Natural killer cell (primary cell): ENCODE measurements around the gene DNAH3. TPM values are rescaled to one million over a fixed set of nuclear protein-coding genes. Genes with fewer than 3 reads are reported as not detected.

ENCODE experiments used
- ATAC-seq, 3 donors: fragments of 150-1000 bp in 2 of 3; fragments of 200-7000 bp in 1 of 3; cut with Tn5 transposase; 1 replicate in 1 of 3; 2 replicates in 2 of 3; pipeline ENCODE4 v1.10.0; 2021; ENCODE audit warnings: mild to moderate bottlenecking in 2 of 3, moderate library complexity in 2 of 3
- DNase-seq, 2 donors: peaks; one replicate each; pipeline versions ENCODE4 v3.0.0 to v3.0.0-alpha.2; 2013 to 2021; ENCODE audit warnings: mixed read lengths in 1 of 2
- H3K27ac ChIP-seq: one replicate; pipeline ENCODE4 v1.5.1; 2013; ENCODE audit warnings: mild to moderate bottlenecking, low read length
- H3K27me3 ChIP-seq: one replicate; pipeline ENCODE4 v1.6.1; 2013; ENCODE audit warnings: low read length; ENCODE audit not compliant: control insufficient read depth, insufficient read depth
- H3K36me3 ChIP-seq: one replicate; pipeline ENCODE4 v1.6.1; 2013; ENCODE audit warnings: low read length; ENCODE audit not compliant: control insufficient read depth, insufficient read depth
- H3K4me1 ChIP-seq: one replicate; pipeline ENCODE4 v1.6.1; 2013; ENCODE audit warnings: low read length; ENCODE audit not compliant: control insufficient read depth, insufficient read depth
- H3K4me3 ChIP-seq: one replicate; pipeline ENCODE4 v1.5.1; 2013; ENCODE audit warnings: low read length
- H3K9me3 ChIP-seq: one replicate; pipeline ENCODE4 v1.6.1; 2013; ENCODE audit warnings: low read length; ENCODE audit not compliant: control insufficient read depth, insufficient read depth
- H3K27ac Mint-ChIP-seq, 2 donors: one replicate each; pipeline ENCODE4 v1.8.0; 2022; ENCODE audit warnings: mild to moderate bottlenecking in 2 of 2, mixed read lengths in 2 of 2, moderate library complexity in 1 of 2
- H3K27me3 Mint-ChIP-seq, 2 donors: one replicate each; pipeline ENCODE4 v1.8.0; 2022; ENCODE audit warnings: low read depth in 2 of 2, mixed read lengths in 2 of 2
- H3K36me3 Mint-ChIP-seq: one replicate; pipeline ENCODE4 v1.8.0; 2022; ENCODE audit warnings: mixed read lengths
- H3K4me1 Mint-ChIP-seq, 2 donors: one replicate each; pipeline ENCODE4 v1.8.0; 2022; ENCODE audit warnings: mixed read lengths in 2 of 2
- H3K4me3 Mint-ChIP-seq: one replicate; pipeline ENCODE4 v1.8.0; 2022; ENCODE audit warnings: mild to moderate bottlenecking, moderate library complexity, mixed read lengths
- H3K9me3 Mint-ChIP-seq, 2 donors: one replicate each; pipeline ENCODE4 v1.8.0; 2022; ENCODE audit warnings: mixed read lengths in 2 of 2
- CTCF ChIP-seq: fragments of 200-600 bp; IDR thresholded peaks from one replicate; pipeline ENCODE4 v1.8.0; 2022; ENCODE audit warnings: antibody characterized with exemption
- WGBS: methylation state at CpG from one replicate; pipeline ENCODE4 v1.1.7; 2013; ENCODE audit warnings: missing lambda C conversion rate; ENCODE audit not compliant: insufficient coverage; 5-methylcytosine and 5-hydroxymethylcytosine counted together
- intact Hi-C: fragments of 100-400 bp; cut with micrococcal nuclease; formaldehyde crosslinking; loops from one replicate; pipeline ENCODE4 v1.14.2; 2022
- total RNA-seq, 4 donors: library from RNA; stranded (reverse); fragments of 120-200 nt in 1 of 4; gene quantifications; one replicate each; pipeline versions ENCODE4 v1.2.3 to v1.2.4, GENCODE V29; 2013 to 2022

Gene DNAH3
- total RNA-seq, 3 donors from 2014 or later (not counting 1 experiment from before 2014, with no cell fraction given), result not detected

- intact Hi-C loops, result loop anchor here (10.0 kb wide), 1 partner anchor 379 kb away; no protein-coding TSS in a partner anchor
- Histone ChIP-seq H3K36me3 (peaks cover 6% of the 10 kb centered on the region), H3K4me3 (no peak overlapping the region), H3K4me1 (peaks cover 7% of the 10 kb centered on the region), H3K27me3 (peaks cover 2% of the 10 kb centered on the region), H3K27ac (no peak overlapping the region), H3K9me3 (no peaks in the 10 kb centered on the region)
- peaks cover 0 to 4% of the 10 kb centered on the region in 2 donors for H3K27me3 Mint-ChIP-seq
- H3K4me1 Mint-ChIP-seq, result peaks cover 5% of the 10 kb centered on the region in 2 donors
- no peaks in the 10 kb centered on the region for H3K9me3 Mint-ChIP-seq
- 89% methylated on average over 11 of the region's 12 CpGs for WGBS
- DNase-seq (no peak), ATAC-seq (no peak)
- no peaks in the 10 kb centered on the region for H3K36me3 Mint-ChIP-seq
- no peak overlapping the region for H3K27ac Mint-ChIP-seq
- H3K4me3 Mint-ChIP-seq, result no peak overlapping the region
- TF ChIP-seq CTCF, result no peak
Measured at GRCh38 chr16:21185659-21186325, 35.1 kb upstream of the DNAH3 start.

- 73% methylated on average over 3 of the region's 3 CpGs for WGBS
- Histone ChIP-seq H3K36me3 (peaks cover 8% of the 10 kb centered on the region), H3K4me1 (peaks cover 7% of the 10 kb centered on the region), H3K4me3 (no peak overlapping the region), H3K9me3 (no peaks in the 10 kb centered on the region), H3K27me3 (peaks cover 2% of the 10 kb centered on the region), H3K27ac (no peak overlapping the region)
- Mint-ChIP-seq H3K4me3 (no peak overlapping the region), H3K36me3 (no peaks in the 10 kb centered on the region), H3K27me3 (peaks cover 0 to 4% of the 10 kb centered on the region in 2 donors), H3K4me1 (peaks cover 5% of the 10 kb centered on the region in 2 donors), H3K27ac (no peak overlapping the region), H3K9me3 (no peaks in the 10 kb centered on the region)
- ATAC-seq (no peak), DNase-seq (no peak)
- intact Hi-C loops, result loop anchor here (10.0 kb wide), 1 partner anchor 380 kb away; no protein-coding TSS in a partner anchor
- TF ChIP-seq CTCF, result no peak
Measured at GRCh38 chr16:21184834-21185233, 34.2 kb upstream of the DNAH3 start.

GRCh38 chr16:21183995-21184394, 33.3 kb upstream of the DNAH3 start:
- H3K36me3 ChIP-seq, result peaks cover 13% of the 10 kb centered on the region
- WGBS, result 92% methylated on average over 3 of the region's 3 CpGs
- H3K4me3 ChIP-seq, result no peak overlapping the region
- H3K9me3 ChIP-seq, result no peaks in the 10 kb centered on the region
- ATAC-seq (no peak), DNase-seq (no peak)
- Mint-ChIP-seq H3K27me3 (peaks cover 0 to 4% of the 10 kb centered on the region in 2 donors), H3K27ac (no peak overlapping the region), H3K9me3 (no peaks in the 10 kb centered on the region), H3K36me3 (peaks cover 6% of the 10 kb centered on the region), H3K4me1 (peaks cover 5% of the 10 kb centered on the region in 2 donors), H3K4me3 (no peak overlapping the region)
- no peak overlapping the region for H3K27ac ChIP-seq
- no peak for TF ChIP-seq CTCF
- H3K27me3 ChIP-seq, result no peaks in the 10 kb centered on the region
- intact Hi-C loops, result loop anchor here (10.0 kb wide), 1 partner anchor 381 kb away; no protein-coding TSS in a partner anchor
- peaks cover 7% of the 10 kb centered on the region for H3K4me1 ChIP-seq
